Activated CD4-positive, alpha-beta T cell treated with anti-CD3 and anti-CD28 coated beads, Interleukin-2, amount 50 U/mL, for 24 hours (primary cell): ENCODE data around the gene PICK1.
"Not testable (repeated sequence)": the region's sequence is repeated elsewhere in the genome, so short reads cannot be mapped to it uniquely, and the experiment has no call there.

ENCODE experiments used
- DNase-seq, 2 donors: peaks; one replicate each; pipeline ENCODE4 v3.0.0-alpha.2; 2020; ENCODE audit warnings: low read depth in 1 of 2, low spot score in 1 of 2

The PICK1 gene

DNA sequence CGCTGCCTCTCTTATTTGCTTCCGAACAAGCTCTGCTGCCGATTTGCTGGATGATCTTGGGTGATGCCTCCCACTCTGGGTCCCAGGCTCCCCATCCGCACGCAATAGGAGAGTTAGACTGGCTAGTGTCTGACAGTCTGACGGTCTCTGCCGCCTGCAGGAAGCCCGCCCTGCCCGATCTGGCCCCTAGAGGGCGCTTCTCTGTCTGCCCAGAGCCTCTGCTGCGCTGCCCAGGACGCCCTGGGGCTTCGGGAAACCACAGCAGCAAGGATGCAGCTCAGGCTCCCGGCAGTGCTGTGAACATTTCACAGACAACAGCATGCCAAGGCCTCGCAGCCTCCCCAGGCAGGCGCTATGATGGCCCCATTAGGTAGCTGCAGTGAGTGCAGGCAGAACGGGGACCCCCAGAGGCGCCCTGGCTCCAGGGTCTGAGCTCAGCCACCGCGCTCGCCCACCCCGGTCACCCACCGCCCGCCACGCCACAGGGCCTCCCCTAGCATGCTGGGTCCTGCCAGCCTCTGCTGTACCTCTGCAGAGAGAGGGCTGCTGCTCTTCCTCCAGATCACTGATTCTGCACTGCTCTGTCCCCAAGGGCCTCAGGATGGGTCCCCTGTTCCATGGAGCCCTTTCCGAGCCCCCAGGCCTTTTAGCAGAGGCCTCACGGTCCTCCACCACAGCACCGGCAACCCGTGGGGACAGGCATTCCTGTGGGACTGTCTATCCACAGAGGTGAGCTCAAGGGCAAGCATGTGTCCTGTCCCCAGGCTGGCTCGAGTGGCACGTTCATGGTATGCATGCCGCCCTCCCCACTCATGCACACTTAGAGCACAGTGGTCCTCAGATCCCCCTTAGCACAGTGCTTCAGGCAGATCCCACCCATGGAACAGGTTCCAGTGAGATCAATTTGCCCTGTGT lies 57.5 kb downstream of the PICK1 start:
- peak; percentile 59 to 62 for DNase-seq

DNA sequence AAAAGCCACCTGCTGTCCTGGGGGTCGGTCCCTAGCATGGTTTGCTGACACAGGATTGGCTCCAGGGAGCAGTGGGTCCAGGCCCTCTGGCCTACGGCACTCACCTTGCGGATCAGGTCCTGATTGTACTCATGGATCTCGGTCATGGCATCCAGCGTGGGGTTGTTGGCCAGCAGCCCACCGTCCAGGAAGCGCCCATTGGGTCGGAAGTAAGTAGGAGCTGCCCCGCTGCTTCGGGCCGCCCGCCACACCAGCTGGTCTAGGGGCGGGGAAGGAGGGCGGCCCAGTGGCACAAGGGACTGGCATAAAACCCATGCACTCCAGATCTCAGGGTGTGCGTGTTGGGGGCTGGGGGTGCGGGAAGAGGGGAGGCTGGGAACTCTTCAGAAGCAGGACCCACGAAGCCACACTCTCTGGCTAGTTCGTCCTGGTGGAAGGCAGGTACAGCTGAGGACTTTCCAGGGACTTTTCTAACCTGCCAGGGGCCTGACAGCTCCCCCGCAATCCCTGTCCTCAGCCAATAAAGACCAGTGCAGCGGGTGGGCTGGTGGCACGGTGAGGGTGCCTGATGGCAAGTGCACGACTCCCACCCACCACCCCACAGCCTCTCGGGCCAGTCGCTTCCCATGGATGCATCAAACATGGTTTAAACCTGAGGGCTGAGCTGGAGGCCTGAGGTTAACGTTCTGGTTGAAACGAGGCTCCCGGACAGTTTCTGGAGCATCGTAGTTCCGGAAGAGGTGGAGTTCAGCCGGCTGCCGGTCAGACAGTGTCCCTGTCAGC lies 58.4 kb downstream of the PICK1 start:
- no peak for DNase-seq

GRCh38 chr22:38117556-38117955 lies 60.4 kb downstream of the PICK1 start:
- not testable (repeated sequence) for DNase-seq

DNA sequence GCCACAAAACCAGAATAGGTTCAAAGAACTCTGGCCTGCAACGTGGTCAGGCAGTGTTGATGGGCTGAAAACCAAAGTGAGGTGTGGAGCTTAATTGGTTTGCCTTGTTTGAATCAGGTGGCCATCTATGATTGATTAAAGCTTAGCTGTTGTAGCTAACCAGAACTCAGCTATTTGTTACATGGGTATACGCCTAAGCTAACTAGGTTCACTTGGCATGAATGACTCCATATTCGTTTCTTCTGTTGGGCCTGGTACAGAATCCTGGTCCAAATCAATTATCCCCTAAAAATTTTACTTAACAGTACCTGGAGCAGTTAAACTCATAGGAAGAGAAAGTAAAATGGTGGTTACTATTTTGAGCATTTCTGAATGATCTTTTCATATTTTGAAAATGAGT lies 61.0 kb downstream of the PICK1 start:
- no peak for DNase-seq

DNA sequence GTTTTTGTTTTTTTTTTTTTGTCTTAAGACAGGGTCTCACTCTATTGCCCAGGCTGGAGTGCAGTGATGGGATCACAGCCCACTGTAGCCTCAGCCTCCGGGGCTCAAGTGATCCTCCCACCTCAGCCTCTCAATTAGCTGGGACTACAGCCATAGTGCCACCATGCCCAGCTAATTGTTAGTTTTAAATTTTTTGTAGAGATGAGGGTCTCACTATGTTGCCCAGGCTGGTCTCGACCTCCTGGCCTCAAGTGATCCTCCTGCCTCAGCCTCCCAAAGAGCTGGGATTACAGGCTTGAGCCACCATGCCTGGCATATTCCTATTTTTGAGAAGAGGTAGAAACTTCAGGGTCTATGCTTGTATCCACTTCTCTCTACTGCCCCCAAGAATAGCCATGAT lies 61.5 kb downstream of the PICK1 start:
- not testable (repeated sequence) for DNase-seq

GRCh38 chr22:38120359-38121110 lies 63.3 kb downstream of the PICK1 start:
- no peak for DNase-seq

- no peak for DNase-seq
These were observed 65.4 kb downstream of the PICK1 start for GRCh38 chr22:38122616-38123015.

- DNase-seq: no peak
These were observed 67.2 kb downstream of the PICK1 start for GRCh38 chr22:38124236-38124974.

GRCh38 chr22:38125038-38125610 lies 67.9 kb downstream of the PICK1 start:
- no peak for DNase-seq
